Measurements from ENCODE around the gene XAGE5. TPM values are rescaled to one million over a fixed set of nuclear protein-coding genes. Genes with fewer than 3 reads are reported as not detected.

Gene XAGE5
- total and polyA plus RNA-seq, 2 of the 13 experiments (the other 11 are each of a cell fraction or from before 2014, with no cell fraction given) = not detected

Small RNAs within 50 kb of the gene (small RNA-seq; reads per million reads assigned to genes)
- gene AC244505.6 (ENCODE audit: insufficient read depth in 2 of 3, insufficient read length in 3 of 3, low read depth in 2 of 3, low replicate concordance in 1 of 3) = 0 reads per million in 3 experiments
- 0 reads per million in 3 experiments for gene AC244505.7 (ENCODE audit: insufficient read depth in 2 of 3, insufficient read length in 3 of 3, low read depth in 2 of 3, low replicate concordance in 1 of 3)

Other genes with a start within 250 kb of the XAGE5 start
- gene SSX7, start 156.4 kb upstream of the XAGE5 start, total RNA-seq (2016; rRNA removed; fragmentation: Illumina TruSeq; extraction: Trizol) = not detected in 2 replicates
- gene SSX7, start 156.4 kb upstream of the XAGE5 start, polyA plus RNA-seq (2011; rRNA removed) = not detected in 2 replicates
- not detected in 2 replicates for gene SSX2, start 104.1 kb upstream of the XAGE5 start, total RNA-seq (2016; rRNA removed; fragmentation: Illumina TruSeq; extraction: Trizol)
- gene SSX2, start 104.1 kb upstream of the XAGE5 start, polyA plus RNA-seq (2011; rRNA removed) = not detected in 2 replicates
- not detected in 2 replicates for gene SSX2B, start 60.0 kb upstream of the XAGE5 start, total RNA-seq (2016; rRNA removed; fragmentation: Illumina TruSeq; extraction: Trizol)
- gene SSX2B, start 60.0 kb upstream of the XAGE5 start, polyA plus RNA-seq (2011; rRNA removed) = not detected in 2 replicates
- not detected in 2 replicates for gene SPANXN5, start 13.9 kb upstream of the XAGE5 start, total RNA-seq (2016; rRNA removed; fragmentation: Illumina TruSeq; extraction: Trizol)
- not detected in 2 replicates for gene SPANXN5, start 13.9 kb upstream of the XAGE5 start, polyA plus RNA-seq (2011; rRNA removed)
- not detected in 2 replicates for gene XAGE3, start 56.8 kb downstream of the XAGE5 start, total RNA-seq (2016; rRNA removed; fragmentation: Illumina TruSeq; extraction: Trizol)
- gene XAGE3, start 56.8 kb downstream of the XAGE5 start, polyA plus RNA-seq (2011; rRNA removed) = not detected in 2 replicates
- gene FAM156B, start 86.0 kb downstream of the XAGE5 start, total RNA-seq (2016; rRNA removed; fragmentation: Illumina TruSeq; extraction: Trizol) = 6.3 and 7.8 TPM in 2 replicates
- 82.1 and 85.9 TPM in 2 replicates for gene FAM156B, start 86.0 kb downstream of the XAGE5 start, polyA plus RNA-seq (2011; rRNA removed)
- 7.2 and 15.4 TPM in 2 replicates for gene FAM156A, start 147.2 kb downstream of the XAGE5 start, total RNA-seq (2016; rRNA removed; fragmentation: Illumina TruSeq; extraction: Trizol)
- gene FAM156A, start 147.2 kb downstream of the XAGE5 start, polyA plus RNA-seq (2011; rRNA removed) = 53.8 and 57.9 TPM in 2 replicates
- gene GPR173, start 237.5 kb downstream of the XAGE5 start, total RNA-seq (2016; rRNA removed; fragmentation: Illumina TruSeq; extraction: Trizol) = not detected in 2 replicates
- 0.04 and 0.10 TPM in 2 replicates for gene GPR173, start 237.5 kb downstream of the XAGE5 start, polyA plus RNA-seq (2011; rRNA removed)

All from HepG2 (cell line).